ENCODE data around the gene TRAIP.

DNA sequence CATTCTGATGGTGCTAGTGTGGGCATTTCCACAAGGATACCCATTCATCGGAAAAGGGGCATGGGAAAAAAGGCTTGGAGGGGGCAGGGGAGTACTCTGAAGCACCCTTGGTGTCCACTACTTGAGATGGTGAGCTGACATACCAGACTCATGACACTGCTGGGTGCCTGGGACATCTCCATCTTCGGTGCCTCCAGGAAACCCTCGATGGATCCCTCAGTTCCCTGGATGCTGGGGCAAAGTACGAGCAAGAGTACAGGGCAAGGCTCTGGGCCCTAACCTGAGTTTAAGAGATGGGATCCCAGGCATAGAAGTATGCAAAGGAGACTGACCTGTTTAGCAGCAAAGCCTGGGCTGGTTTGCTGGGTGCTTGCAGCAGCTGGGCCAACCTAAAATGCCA, 64.8 kb downstream of the TRAIP start:
- TF ChIP-seq, protein P1, sequence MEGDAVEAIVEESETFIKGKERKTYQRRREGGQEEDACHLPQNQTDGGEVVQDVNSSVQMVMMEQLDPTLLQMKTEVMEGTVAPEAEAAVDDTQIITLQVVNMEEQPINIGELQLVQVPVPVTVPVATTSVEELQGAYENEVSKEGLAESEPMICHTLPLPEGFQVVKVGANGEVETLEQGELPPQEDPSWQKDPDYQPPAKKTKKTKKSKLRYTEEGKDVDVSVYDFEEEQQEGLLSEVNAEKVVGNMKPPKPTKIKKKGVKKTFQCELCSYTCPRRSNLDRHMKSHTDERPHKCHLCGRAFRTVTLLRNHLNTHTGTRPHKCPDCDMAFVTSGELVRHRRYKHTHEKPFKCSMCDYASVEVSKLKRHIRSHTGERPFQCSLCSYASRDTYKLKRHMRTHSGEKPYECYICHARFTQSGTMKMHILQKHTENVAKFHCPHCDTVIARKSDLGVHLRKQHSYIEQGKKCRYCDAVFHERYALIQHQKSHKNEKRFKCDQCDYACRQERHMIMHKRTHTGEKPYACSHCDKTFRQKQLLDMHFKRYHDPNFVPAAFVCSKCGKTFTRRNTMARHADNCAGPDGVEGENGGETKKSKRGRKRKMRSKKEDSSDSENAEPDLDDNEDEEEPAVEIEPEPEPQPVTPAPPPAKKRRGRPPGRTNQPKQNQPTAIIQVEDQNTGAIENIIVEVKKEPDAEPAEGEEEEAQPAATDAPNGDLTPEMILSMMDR (IDR thresholded peaks at IDR 0.05; ENCODE audit: poor library complexity, severe bottlenecking) = no peak
- no peak for TF ChIP-seq EZH2 (IDR thresholded peaks at IDR 0.05; ENCODE audit: borderline replicate concordance, insufficient read depth, low read length, poor library complexity, severe bottlenecking)
- TF ChIP-seq POLR2AphosphoS5 (IDR thresholded peaks at IDR 0.05) = no peak
- TF ChIP-seq SMC3 (conservative IDR thresholded peaks at IDR 0.05; ENCODE audit: poor library complexity) = no peak
- TF ChIP-seq RAD21 (conservative IDR thresholded peaks at IDR 0.05) = no peak
- no peak for TF ChIP-seq TAF1 (IDR thresholded peaks at IDR 0.05; ENCODE audit: low read depth)
- TF ChIP-seq MXI1 (conservative IDR thresholded peaks at IDR 0.05; ENCODE audit: poor library complexity, severe bottlenecking) = no peak
